Stimulated activated CD4-positive, alpha-beta T cell treated with anti-CD3 and anti-CD28 coated beads, Interleukin-1b, Interleukin-23, amount 100 ng/mL, for 48 hours (primary cell): ENCODE measurements around the gene CIAPIN1.
"Not testable (repeated sequence)": the region's sequence is repeated elsewhere in the genome, so short reads cannot be mapped to it uniquely, and the experiment has no call there.

Experiments used
- DNase-seq: peaks from one replicate; pipeline ENCODE4 v3.0.0-alpha.2; 2020

The CIAPIN1 gene

GRCh38 chr16:57403965-57404817 is 43.0 kb downstream of the CIAPIN1 start, which contains the start of gene CCL17:
Gene CCL17 (plus strand): TSS chr16:57404767. CDS start chr16:57413933, 9,166 bp downstream.
- DNase-seq, result no peak

- DNase-seq, result no peak
Measured at GRCh38 chr16:57401943-57402640, 45.1 kb downstream of the CIAPIN1 start.

- not testable (repeated sequence) for DNase-seq
Measured at GRCh38 chr16:57397493-57397892, 49.7 kb downstream of the CIAPIN1 start.

GRCh38 chr16:57396786-57397185 is 50.4 kb downstream of the CIAPIN1 start:
- no peak for DNase-seq

GRCh38 chr16:57395026-57395425 is 52.2 kb downstream of the CIAPIN1 start:
- no peak for DNase-seq

GRCh38 chr16:57394444-57394843 is 52.7 kb downstream of the CIAPIN1 start:
- DNase-seq, result no peak

- no peak for DNase-seq
Measured at GRCh38 chr16:57392694-57393093, 54.5 kb downstream of the CIAPIN1 start.

- no peak for DNase-seq
Measured at GRCh38 chr16:57391708-57392107, 55.5 kb downstream of the CIAPIN1 start.

GRCh38 chr16:57391300-57391699 is 55.9 kb downstream of the CIAPIN1 start:
- no peak for DNase-seq

GRCh38 chr16:57390636-57391295 is 56.4 kb downstream of the CIAPIN1 start:
- DNase-seq, result no peak

GRCh38 chr16:57389087-57389468 is 58.1 kb downstream of the CIAPIN1 start:
- no peak for DNase-seq

GRCh38 chr16:57388359-57389086 is 58.7 kb downstream of the CIAPIN1 start:
- DNase-seq, result no peak

GRCh38 chr16:57387598-57388354 is 59.4 kb downstream of the CIAPIN1 start:
- no peak for DNase-seq

- no peak for DNase-seq
Measured at GRCh38 chr16:57386381-57386951, 60.7 kb downstream of the CIAPIN1 start.

GRCh38 chr16:57385083-57385482 is 62.1 kb downstream of the CIAPIN1 start:
- no peak for DNase-seq

- no peak for DNase-seq
Measured at GRCh38 chr16:57384248-57385070, 62.7 kb downstream of the CIAPIN1 start.

GRCh38 chr16:57383276-57384247 is 63.6 kb downstream of the CIAPIN1 start:
- no peak for DNase-seq

- no peak for DNase-seq
Measured at GRCh38 chr16:57382535-57383275, 64.5 kb downstream of the CIAPIN1 start.
